ENCODE results near the gene TTC16. TPM values are rescaled to one million over a fixed set of nuclear protein-coding genes. Genes with fewer than 3 reads are reported as not detected.
A peak's percentile ranks its signal among the peaks of the same experiment; 100 is the strongest.

Gene TTC16
- total RNA-seq, 1 donor from 2014 or later: 0.07 TPM

- H3K9me3 Mint-ChIP-seq: no peaks in the 10 kb centered on the region
- H3K4me1 Mint-ChIP-seq: peaks cover 39% of the 10 kb centered on the region
- H3K4me3 Mint-ChIP-seq: peak overlapping the region; percentile 80
- DNase-seq (ENCODE audit: low spot score in 2 of 2, unreplicated experiment in 2 of 2): no peak
- no peak for TF ChIP-seq CTCF (IDR thresholded peaks at IDR 0.05; ENCODE audit: unreplicated experiment)
- H3K36me3 Mint-ChIP-seq: no peaks in the 10 kb centered on the region
- H3K27ac Mint-ChIP-seq: peak overlapping the region; percentile 77
- peaks cover under 1% of the 10 kb centered on the region for H3K27me3 Mint-ChIP-seq (ENCODE audit: low read depth)
These were observed 54.7 kb downstream of the TTC16 start for GRCh38 chr9:127770583-127770904.

- TF ChIP-seq CTCF (IDR thresholded peaks at IDR 0.05; ENCODE audit: unreplicated experiment): no peak
- Mint-ChIP-seq H3K27me3 (ENCODE audit: low read depth) (no peaks in the 10 kb centered on the region), H3K27ac (peak overlapping the region; percentile 77), H3K4me3 (peak overlapping the region; percentile 80), H3K4me1 (peaks cover 39% of the 10 kb centered on the region), H3K9me3 (no peaks in the 10 kb centered on the region), H3K36me3 (no peaks in the 10 kb centered on the region)
- peak; percentile 99 for DNase-seq (ENCODE audit: low spot score in 2 of 2, unreplicated experiment in 2 of 2)
These were observed 55.2 kb downstream of the TTC16 start for GRCh38 chr9:127770905-127771569.

GRCh38 chr9:127771570-127772189 is 55.8 kb downstream of the TTC16 start:
- Mint-ChIP-seq H3K27me3 (ENCODE audit: low read depth) (no peaks in the 10 kb centered on the region), H3K36me3 (no peaks in the 10 kb centered on the region), H3K4me1 (peaks cover 39% of the 10 kb centered on the region), H3K4me3 (peak overlapping the region; percentile 80), H3K9me3 (no peaks in the 10 kb centered on the region), H3K27ac (peak overlapping the region; percentile 77)
- no peak for DNase-seq (ENCODE audit: low spot score in 2 of 2, unreplicated experiment in 2 of 2)
- no peak for TF ChIP-seq CTCF (IDR thresholded peaks at IDR 0.05; ENCODE audit: unreplicated experiment)

- Mint-ChIP-seq H3K4me1 (peaks cover 31% of the 10 kb centered on the region), H3K9me3 (no peaks in the 10 kb centered on the region), H3K36me3 (no peaks in the 10 kb centered on the region), H3K4me3 (no peak overlapping the region), H3K27ac (no peak overlapping the region), H3K27me3 (ENCODE audit: low read depth) (no peaks in the 10 kb centered on the region)
- TF ChIP-seq CTCF (IDR thresholded peaks at IDR 0.05; ENCODE audit: unreplicated experiment): no peak
- DNase-seq (ENCODE audit: low spot score in 2 of 2, unreplicated experiment in 2 of 2): no peak
These were observed 56.7 kb downstream of the TTC16 start for GRCh38 chr9:127772603-127773002.

- Mint-ChIP-seq H3K36me3 (no peaks in the 10 kb centered on the region), H3K9me3 (no peaks in the 10 kb centered on the region), H3K27me3 (ENCODE audit: low read depth) (no peaks in the 10 kb centered on the region), H3K4me3 (no peak overlapping the region), H3K27ac (no peak overlapping the region), H3K4me1 (peaks cover 26% of the 10 kb centered on the region)
- no peak for TF ChIP-seq CTCF (IDR thresholded peaks at IDR 0.05; ENCODE audit: unreplicated experiment)
- no peak for DNase-seq (ENCODE audit: low spot score in 2 of 2, unreplicated experiment in 2 of 2)
These were observed 57.4 kb downstream of the TTC16 start for GRCh38 chr9:127773272-127773671.
